Natural killer cell treated with Interleukin-12 subunit alpha and Interleukin-12 subunit beta and Interleukin-15 and Interleukin-18, amount 100 ng/mL, for 72 hours (primary cell): Measurements from ENCODE around the gene CCDC85B. TPM values are rescaled to one million over a fixed set of nuclear protein-coding genes. Genes with fewer than 3 reads are reported as not detected.
"Not testable (repeated sequence)": the region's sequence is repeated elsewhere in the genome, so short reads cannot be mapped to it uniquely, and the experiment has no call there.

Experiments
- ATAC-seq, 2 donors: fragments of 150-1000 bp; cut with Tn5 transposase in 1 of 2; sonication (Bioruptor Pico), chemical (Tn5 transposase) in 1 of 2; 2 replicates each; pipeline ENCODE4 v1.10.0; 2021
- DNase-seq: peaks from one replicate; pipeline ENCODE4 v3.0.0; 2022; ENCODE audit warnings: low spot score
- H3K27ac Mint-ChIP-seq, 2 donors: 1 replicate in 1 of 2; 2 replicates in 1 of 2; pipeline ENCODE4 v1.8.0; 2022; ENCODE audit warnings: mixed read lengths in 2 of 2, mild to moderate bottlenecking in 1 of 2, moderate library complexity in 1 of 2
- H3K27me3 Mint-ChIP-seq, 2 donors: 1 replicate in 1 of 2; 2 replicates in 1 of 2; pipeline ENCODE4 v1.8.0; 2022; ENCODE audit warnings: mixed read lengths in 2 of 2
- H3K36me3 Mint-ChIP-seq: one replicate; pipeline ENCODE4 v1.8.0; 2022; ENCODE audit warnings: mixed read lengths
- H3K4me1 Mint-ChIP-seq, 2 donors: 1 replicate in 1 of 2; 2 replicates in 1 of 2; pipeline ENCODE4 v1.8.0; 2022; ENCODE audit warnings: low read depth in 2 of 2, mixed read lengths in 2 of 2, mild to moderate bottlenecking in 1 of 2
- H3K4me3 Mint-ChIP-seq: one replicate; pipeline ENCODE4 v1.8.0; 2022; ENCODE audit warnings: mixed read lengths
- H3K9me3 Mint-ChIP-seq: 2 replicates; pipeline ENCODE4 v1.8.0; 2022; ENCODE audit warnings: mixed read lengths
- total RNA-seq, 2 donors: library from RNA; stranded (reverse); gene quantifications; one replicate each; pipeline ENCODE4 v1.2.3, GENCODE V29; 2022

The CCDC85B gene
- 10 to 100 TPM; 44.6 to 89.8 TPM for total RNA-seq

DNA sequence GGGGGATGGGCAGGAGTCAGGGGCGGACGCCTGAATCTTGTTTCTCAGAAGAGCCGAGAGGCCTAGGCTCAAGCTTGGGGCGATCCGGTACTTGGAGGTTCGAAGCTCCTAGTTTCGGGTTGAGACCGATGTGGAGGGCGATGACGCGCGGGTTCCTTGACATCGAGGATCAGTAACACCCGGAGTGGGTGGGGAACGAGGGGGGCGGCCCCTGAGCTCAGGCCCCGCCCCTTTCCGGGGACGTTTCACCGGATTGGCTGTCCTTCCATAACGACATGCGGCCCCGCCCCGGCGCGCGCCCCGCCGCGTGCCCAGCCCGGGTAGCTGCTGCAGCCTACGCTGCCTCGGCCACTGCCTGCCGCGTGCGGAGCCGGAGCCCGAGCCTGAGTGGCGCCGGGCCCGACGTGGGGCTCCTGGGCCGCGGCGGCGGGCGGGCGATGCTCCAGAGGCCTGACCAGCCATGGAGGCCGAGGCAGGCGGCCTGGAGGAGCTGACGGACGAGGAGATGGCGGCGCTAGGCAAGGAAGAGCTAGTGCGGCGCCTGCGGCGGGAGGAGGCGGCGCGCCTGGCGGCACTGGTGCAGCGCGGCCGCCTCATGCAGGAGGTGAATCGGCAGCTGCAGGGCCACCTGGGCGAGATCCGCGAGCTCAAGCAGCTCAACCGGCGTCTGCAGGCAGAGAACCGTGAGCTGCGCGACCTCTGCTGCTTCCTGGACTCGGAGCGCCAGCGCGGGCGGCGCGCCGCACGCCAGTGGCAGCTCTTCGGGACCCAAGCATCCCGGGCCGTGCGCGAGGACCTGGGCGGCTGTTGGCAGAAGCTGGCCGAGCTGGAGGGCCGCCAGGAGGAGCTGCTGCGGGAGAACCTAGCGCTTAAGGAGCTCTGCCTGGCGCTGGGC is at the start of gene CCDC85B:
CCDC85B (plus strand) TSS at position 350 of the 895 bp plus-strand sequence; CDS start at position 461, 111 bp downstream.
- H3K27me3 Mint-ChIP-seq: no peaks in the 10 kb centered on the region
- H3K4me1 Mint-ChIP-seq: peaks cover 54 to 61% of the 10 kb centered on the region in 2 donors
- H3K36me3 Mint-ChIP-seq: peaks cover 14% of the 10 kb centered on the region
- H3K27ac Mint-ChIP-seq: peak within 1 kb of the TSS; percentile 95 to 98
- H3K9me3 Mint-ChIP-seq: no peaks in the 10 kb centered on the region
- ATAC-seq: peak; percentile 84 to 89
- peak within 1 kb of the TSS; percentile 97 for H3K4me3 Mint-ChIP-seq
- DNase-seq: peak; percentile 100

DNA sequence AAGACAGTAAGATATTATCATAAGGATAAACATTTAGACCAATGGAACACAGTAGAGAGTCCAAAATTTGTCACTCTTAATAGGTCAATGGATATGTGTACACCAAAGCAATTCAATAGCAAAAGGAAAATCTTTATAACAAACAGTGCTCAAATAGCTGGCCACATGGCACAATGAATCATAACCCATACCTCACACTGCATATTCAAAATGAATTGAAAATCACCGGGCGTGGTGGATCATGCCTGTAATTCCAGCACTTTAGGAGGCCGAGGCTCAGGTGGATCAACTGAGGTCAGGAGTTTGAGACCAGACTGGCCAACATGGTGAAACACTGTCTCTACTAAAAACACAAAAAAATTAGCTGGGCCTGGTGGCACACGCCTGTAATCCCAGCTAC is 48.3 kb upstream of the CCDC85B start:
- DNase-seq (no peak), ATAC-seq (no peak)
- Mint-ChIP-seq H3K36me3 (no peaks in the 10 kb centered on the region), H3K27me3 (no peaks in the 10 kb centered on the region), H3K4me1 (no peaks in the 10 kb centered on the region), H3K27ac (no peak overlapping the region), H3K4me3 (no peak overlapping the region), H3K9me3 (no peaks in the 10 kb centered on the region)

DNA sequence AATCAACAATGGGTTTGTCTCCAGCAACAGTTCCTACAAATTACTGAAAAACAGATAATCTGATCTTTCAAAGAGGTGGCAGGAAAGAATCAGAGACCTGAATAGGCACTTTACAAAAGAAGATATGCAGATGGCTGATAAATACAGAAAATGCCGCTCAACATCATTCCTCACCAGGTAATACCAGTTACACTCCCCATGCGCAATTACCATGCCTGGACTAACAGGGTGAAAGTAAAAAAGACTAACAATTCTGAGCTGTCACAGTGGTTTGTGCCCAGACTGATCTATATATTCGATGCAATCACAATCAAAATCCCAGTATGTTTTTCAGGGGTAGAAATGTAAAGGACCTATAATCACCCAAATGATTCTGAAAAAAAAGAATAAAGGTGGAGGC is 46.7 kb upstream of the CCDC85B start:
- H3K9me3 Mint-ChIP-seq: no peaks in the 10 kb centered on the region
- no peaks in the 10 kb centered on the region for H3K27me3 Mint-ChIP-seq
- DNase-seq (no peak), ATAC-seq (no peak)
- H3K4me3 Mint-ChIP-seq: no peak overlapping the region
- no peaks in the 10 kb centered on the region for H3K36me3 Mint-ChIP-seq
- H3K27ac Mint-ChIP-seq: no peak overlapping the region
- H3K4me1 Mint-ChIP-seq: no peaks in the 10 kb centered on the region

DNA sequence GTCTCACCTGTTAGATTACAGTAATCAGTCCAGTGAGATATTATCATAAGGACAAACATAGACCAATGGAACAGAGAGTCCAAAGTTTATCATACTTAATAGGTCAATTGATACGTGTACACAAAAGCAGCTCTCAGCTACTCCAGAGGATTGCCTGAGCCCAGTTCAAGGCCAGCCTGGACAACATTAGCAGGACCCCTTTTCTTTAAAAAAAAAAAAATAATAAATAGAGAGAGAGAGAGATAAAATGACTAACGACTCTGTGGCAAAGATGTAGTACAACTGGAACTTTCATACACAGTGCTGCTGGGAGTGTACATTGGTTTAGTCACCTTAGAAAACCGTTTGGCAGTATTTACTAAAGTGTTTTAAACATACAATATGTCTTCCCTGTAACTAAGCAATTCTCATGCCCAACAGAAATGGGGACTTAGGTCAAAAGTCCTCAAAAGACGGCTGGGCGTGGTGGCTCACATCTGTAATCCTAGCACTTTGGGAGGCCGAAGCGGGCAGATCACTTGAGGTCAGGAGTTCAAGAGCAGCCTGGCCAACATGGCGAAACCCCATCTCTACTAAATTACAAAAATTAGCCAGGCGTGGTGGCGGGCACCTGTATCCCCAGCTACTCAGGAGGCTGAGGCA is 46.1 kb upstream of the CCDC85B start:
- Mint-ChIP-seq H3K4me3 (no peak overlapping the region), H3K27me3 (no peaks in the 10 kb centered on the region), H3K9me3 (no peaks in the 10 kb centered on the region), H3K4me1 (no peaks in the 10 kb centered on the region), H3K36me3 (no peaks in the 10 kb centered on the region), H3K27ac (no peak overlapping the region)
- no peak for DNase-seq
- ATAC-seq: no peak

DNA sequence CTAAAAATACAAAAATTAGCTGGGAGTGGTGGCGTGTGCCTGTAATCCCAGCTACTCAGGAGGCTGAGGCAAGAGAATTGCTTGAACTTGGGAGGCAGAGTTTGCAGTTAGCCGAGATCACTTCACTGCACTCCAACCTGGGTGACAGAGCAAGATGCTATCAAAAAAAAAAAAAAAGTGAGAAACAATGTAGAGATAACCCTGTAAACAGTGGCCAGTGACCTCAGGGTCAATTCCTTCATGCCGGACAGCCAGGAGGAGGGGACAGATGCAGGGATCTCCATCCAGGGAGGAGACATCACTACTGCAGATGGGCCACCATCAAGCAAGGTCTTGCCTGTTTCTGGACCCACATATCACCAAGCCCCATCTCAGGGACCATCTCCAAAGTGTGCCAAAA is 42.7 kb upstream of the CCDC85B start:
- no peaks in the 10 kb centered on the region for H3K27me3 Mint-ChIP-seq
- H3K9me3 Mint-ChIP-seq: no peaks in the 10 kb centered on the region
- no peak overlapping the region for H3K27ac Mint-ChIP-seq
- no peak for DNase-seq
- peaks cover 0 to 4% of the 10 kb centered on the region in 2 donors for H3K4me1 Mint-ChIP-seq
- H3K4me3 Mint-ChIP-seq: no peak overlapping the region
- ATAC-seq: no peak
- no peaks in the 10 kb centered on the region for H3K36me3 Mint-ChIP-seq

DNA sequence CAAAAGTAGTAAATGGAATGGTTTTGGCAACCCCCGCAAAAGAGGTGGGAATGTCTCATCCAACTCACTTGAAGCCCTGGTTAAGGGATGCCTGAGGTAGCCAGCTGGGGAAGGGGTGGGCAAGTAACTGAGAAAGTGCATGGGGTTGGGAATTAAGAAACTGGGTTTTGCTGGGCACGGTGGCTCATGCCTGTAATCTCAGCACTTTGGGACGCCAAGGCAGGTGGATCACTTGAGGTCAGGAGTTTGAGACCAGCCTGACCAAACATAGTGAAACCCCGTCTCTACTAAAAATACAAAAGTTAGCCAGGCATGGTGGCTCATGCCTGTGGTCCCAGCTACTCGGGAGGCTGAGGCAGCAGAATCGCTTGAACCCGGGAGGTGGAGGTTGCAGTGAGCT is 41.8 kb upstream of the CCDC85B start:
- not testable (repeated sequence) for H3K4me3 Mint-ChIP-seq, ATAC-seq, H3K4me1 Mint-ChIP-seq, H3K36me3 Mint-ChIP-seq, DNase-seq, H3K27ac Mint-ChIP-seq, H3K27me3 Mint-ChIP-seq, H3K9me3 Mint-ChIP-seq

DNA sequence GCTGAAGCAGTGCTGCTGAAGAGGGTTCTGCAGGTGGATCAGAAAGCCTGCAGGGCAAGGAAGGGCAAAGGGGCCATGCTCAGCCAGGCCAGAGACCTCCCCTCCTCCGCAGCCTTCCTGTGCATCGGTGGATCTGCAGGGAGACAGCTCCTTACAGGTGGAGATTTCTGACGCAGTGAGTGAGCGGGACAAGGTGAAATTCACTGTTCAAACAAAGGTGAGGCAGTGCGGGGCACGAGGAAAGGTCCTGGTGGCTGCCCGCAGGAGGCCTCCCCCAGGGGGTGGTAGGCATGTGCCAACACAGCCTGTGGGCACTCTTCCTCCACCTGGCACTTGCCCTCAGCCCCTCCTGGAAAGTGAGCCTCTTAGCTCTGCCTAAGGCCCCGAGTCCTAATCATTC is 41.1 kb upstream of the CCDC85B start:
- Mint-ChIP-seq H3K4me1 (peaks cover 9 to 14% of the 10 kb centered on the region in 2 donors), H3K4me3 (no peak overlapping the region), H3K27ac (no peak overlapping the region), H3K27me3 (no peaks in the 10 kb centered on the region), H3K36me3 (peaks cover 10% of the 10 kb centered on the region), H3K9me3 (no peaks in the 10 kb centered on the region)
- ATAC-seq: peak in 1 of 2 donors; percentile 1
- no peak for DNase-seq

DNA sequence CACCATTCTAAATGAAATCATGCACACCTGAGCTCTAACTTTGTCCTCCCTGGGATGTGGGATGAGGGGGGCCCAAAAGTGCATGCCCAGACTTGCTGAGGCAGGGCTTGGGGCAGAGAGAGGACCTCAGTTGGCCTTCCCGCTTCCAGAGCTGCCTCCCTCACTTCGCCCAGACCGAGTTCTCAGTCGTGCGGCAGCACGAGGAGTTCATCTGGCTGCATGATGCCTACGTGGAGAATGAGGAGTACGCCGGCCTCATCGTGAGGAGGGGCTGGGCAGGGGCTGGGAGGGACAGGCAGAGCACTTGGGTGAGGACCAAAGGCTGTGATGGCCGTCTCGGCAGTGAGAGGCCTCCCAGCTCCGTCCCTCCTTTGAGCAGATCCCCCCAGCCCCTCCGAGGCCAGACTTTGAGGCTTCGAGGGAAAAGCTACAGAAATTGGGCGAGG is 40.7 kb upstream of the CCDC85B start:
- DNase-seq (no peak), ATAC-seq (peak in 1 of 2 donors; percentile 0)
- no peaks in the 10 kb centered on the region for H3K9me3 Mint-ChIP-seq
- H3K4me3 Mint-ChIP-seq: no peak overlapping the region
- H3K36me3 Mint-ChIP-seq: peaks cover 14% of the 10 kb centered on the region
- no peak overlapping the region for H3K27ac Mint-ChIP-seq
- H3K4me1 Mint-ChIP-seq: peaks cover 13 to 18% of the 10 kb centered on the region in 2 donors
- no peaks in the 10 kb centered on the region for H3K27me3 Mint-ChIP-seq

DNA sequence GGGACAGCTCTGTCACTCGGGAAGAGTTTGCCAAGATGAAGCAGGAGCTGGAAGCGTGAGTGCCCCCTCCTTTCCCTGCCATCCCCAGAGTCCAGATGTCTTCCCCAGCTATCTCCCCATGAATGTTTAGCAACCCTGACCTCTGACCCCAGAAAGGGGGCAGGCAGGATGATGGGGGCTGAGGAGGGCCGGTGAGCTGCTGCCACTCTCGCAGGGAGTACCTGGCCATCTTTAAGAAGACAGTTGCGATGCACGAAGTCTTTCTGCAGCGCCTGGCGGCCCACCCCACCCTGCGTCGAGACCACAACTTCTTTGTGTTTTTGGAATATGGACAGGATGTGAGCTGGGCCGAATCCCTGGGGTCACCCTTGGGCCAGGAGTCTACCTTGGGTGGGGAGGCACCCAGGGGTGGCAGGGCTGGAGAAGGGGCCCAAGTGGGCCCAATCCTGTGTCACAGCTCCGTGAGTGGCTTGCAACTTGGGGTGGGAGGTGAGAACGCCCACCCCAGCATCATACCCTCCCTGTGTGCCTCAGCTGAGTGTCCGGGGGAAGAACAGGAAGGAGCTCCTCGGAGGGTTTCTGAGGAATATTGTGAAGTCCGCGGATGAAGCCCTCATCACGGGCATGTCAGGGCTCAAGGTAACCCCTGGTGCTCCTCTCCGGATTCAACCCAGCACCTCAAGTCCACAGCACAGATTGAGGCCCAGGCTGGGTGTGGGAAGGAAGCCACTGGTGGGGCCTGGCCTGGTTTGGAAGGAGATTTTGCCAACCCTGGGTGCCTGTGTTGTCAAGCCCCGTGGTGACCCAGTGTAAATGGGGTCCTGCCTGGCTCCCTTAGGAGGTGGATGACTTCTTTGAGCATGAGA is 40.0 kb upstream of the CCDC85B start:
- H3K9me3 Mint-ChIP-seq: no peaks in the 10 kb centered on the region
- H3K27ac Mint-ChIP-seq: no peak overlapping the region
- no peak overlapping the region for H3K4me3 Mint-ChIP-seq
- no peak for DNase-seq
- H3K27me3 Mint-ChIP-seq: no peaks in the 10 kb centered on the region
- peak; percentile 1 for ATAC-seq
- peaks cover 20 to 24% of the 10 kb centered on the region in 2 donors for H3K4me1 Mint-ChIP-seq
- peaks cover 16% of the 10 kb centered on the region for H3K36me3 Mint-ChIP-seq

DNA sequence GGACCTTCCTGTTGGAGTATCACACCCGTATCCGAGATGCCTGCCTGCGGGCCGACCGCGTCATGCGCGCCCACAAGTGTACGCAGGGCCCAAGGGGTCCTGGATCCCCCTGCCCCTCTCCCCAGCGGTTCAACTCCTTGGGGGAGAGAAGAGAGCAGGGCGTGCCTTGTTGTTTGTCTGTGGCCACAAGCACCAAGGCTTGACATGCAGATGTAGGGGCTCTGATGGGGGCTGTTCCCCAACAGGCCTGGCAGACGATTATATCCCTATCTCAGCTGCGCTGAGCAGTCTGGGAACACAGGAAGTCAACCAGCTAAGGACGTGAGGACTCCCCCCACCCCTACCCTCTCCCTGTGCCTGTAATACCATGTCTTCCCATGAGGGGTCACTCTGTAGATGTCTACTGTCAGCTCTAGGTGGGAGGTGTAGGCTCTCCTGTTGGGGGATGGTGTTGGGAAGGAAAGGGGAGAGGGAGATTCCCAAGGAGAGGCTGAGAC is 39.3 kb upstream of the CCDC85B start:
- H3K27me3 Mint-ChIP-seq: no peaks in the 10 kb centered on the region
- H3K27ac Mint-ChIP-seq: no peak overlapping the region
- peaks cover 18% of the 10 kb centered on the region for H3K36me3 Mint-ChIP-seq
- no peaks in the 10 kb centered on the region for H3K9me3 Mint-ChIP-seq
- ATAC-seq: peak; percentile 55 to 57
- no peak for DNase-seq
- H3K4me3 Mint-ChIP-seq: no peak overlapping the region
- peaks cover 24 to 31% of the 10 kb centered on the region in 2 donors for H3K4me1 Mint-ChIP-seq

DNA sequence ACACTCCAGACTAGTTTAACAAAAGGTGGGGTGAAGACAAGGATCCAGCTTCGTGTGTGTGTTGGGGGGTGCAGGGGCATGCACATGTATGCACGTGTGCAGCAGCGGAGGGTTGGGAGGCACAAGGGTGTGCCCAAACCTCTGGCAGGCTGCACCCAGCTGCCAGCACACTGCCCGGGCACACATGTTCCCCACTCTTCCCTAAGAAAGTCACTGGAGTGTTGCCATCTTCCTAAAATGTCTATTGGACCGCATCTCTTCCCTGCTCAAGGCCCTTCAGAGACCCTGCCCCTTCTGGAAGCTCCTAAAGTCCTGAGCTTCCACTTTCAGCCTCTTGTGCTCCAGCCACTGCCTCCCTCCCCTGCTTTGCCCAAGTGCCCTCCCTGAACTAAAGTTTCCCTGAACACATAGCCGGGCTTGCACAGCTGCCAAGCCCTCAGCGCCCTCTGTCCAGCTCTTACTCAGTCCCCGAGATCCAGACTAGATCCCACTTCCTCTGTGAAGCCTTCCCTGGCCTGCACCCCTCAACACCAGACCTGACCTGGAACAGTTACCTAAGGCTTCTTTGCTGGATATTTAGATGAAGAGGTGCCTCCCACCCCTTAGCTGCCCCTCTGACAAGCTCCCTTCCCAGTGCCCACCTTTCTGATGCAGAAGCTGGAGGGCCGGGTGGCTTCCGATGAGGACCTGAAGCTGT is 38.5 kb upstream of the CCDC85B start:
- no peak for ATAC-seq
- Mint-ChIP-seq H3K27ac (no peak overlapping the region), H3K4me1 (peaks cover 32 to 38% of the 10 kb centered on the region in 2 donors)

DNA sequence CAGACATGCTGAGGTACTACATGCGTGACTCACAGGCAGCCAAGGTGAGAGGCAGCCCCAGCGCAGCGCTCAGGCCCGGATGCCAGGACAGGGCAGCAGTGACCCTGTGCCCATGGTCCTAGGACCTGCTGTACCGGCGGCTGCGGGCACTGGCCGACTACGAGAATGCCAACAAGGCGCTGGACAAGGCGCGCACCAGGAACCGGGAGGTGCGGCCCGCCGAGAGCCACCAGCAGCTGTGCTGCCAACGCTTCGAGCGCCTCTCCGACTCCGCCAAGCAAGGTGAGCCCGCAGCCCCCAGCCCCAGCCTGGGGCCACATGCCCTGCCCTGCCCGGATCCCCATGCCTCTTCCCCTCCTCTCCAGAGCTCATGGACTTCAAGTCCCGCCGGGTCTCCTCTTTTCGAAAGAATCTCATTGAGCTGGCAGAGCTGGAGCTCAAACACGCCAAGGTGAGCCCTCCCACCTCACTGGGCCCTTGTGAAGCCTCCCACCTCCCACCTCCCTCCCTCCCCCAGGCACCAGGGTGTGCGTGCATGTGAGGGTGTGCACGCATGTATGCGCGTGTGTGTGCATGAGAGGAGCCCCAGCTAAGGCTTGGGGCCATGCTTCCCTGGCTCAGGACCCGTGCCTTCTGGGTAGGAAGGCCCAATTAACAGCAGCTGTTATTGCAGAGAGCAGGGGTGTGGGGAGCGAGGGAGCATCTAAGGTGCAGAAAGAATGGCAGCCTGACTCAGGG is 37.8 kb upstream of the CCDC85B start:
- ATAC-seq (no peak), DNase-seq (no peak)
- H3K27me3 Mint-ChIP-seq: no peaks in the 10 kb centered on the region
- H3K9me3 Mint-ChIP-seq: no peaks in the 10 kb centered on the region
- H3K4me3 Mint-ChIP-seq: no peak overlapping the region
- peaks cover 32 to 38% of the 10 kb centered on the region in 2 donors for H3K4me1 Mint-ChIP-seq
- peaks cover 26% of the 10 kb centered on the region for H3K36me3 Mint-ChIP-seq
- no peak overlapping the region for H3K27ac Mint-ChIP-seq

More for the DNA sequence above, 38.5 kb upstream of the CCDC85B start:
- no peak for DNase-seq
- Mint-ChIP-seq H3K4me3 (no peak overlapping the region), H3K27me3 (no peaks in the 10 kb centered on the region), H3K9me3 (no peaks in the 10 kb centered on the region), H3K36me3 (peaks cover 26% of the 10 kb centered on the region)
